Tibial nerve (tissue), 4 donors: ENCODE measurements around the gene CYP27C1. TPM values are rescaled to one million over a fixed set of nuclear protein-coding genes. Genes with fewer than 3 reads are reported as not detected.

Experiments used
- DNase-seq, 2 donors: peaks; one replicate each; pipeline ENCODE4 v3.0.0-alpha.2; 2019; ENCODE audit warnings: low spot score in 2 of 2
- H3K27ac ChIP-seq, 4 donors: fragments of 200-600 bp; sonication (generic) in 3 of 4; one replicate each; pipeline ENCODE4 v1.5.1; 2017 to 2019; ENCODE audit warnings: mild to moderate bottlenecking in 1 of 4
- H3K27me3 ChIP-seq, 2 donors: fragments of 200-600 bp; sonication (generic) in 1 of 2; one replicate each; pipeline versions ENCODE4 v1.5.1 to v1.6.0; 2017 to 2019
- H3K36me3 ChIP-seq, 3 donors: fragments of 200-600 bp; sonication (generic); one replicate each; pipeline ENCODE4 v1.5.1; 2018 to 2019
- H3K4me1 ChIP-seq, 4 donors: fragments of 200-600 bp; sonication (generic) in 3 of 4; one replicate each; pipeline ENCODE4 v1.5.1; 2017 to 2019
- H3K4me3 ChIP-seq, 4 donors: fragments of 200-600 bp; sonication (generic) in 3 of 4; one replicate each; pipeline ENCODE4 v1.5.1; 2017 to 2019; ENCODE audit warnings: mild to moderate bottlenecking in 1 of 4, moderate library complexity in 1 of 4
- H3K9me3 ChIP-seq, 4 donors: fragments of 200-600 bp; sonication (generic) in 3 of 4; one replicate each; pipeline ENCODE4 v1.5.1; 2017 to 2019
- EP300 ChIP-seq, 2 donors: sonication (generic); formaldehyde crosslinking; IDR thresholded peaks; one replicate each; pipeline ENCODE4 v1.6.1; 2017; ENCODE audit warnings: antibody characterized with exemption in 2 of 2, mild to moderate bottlenecking in 1 of 2
- POLR2A ChIP-seq, 2 donors: fragments of 450-650 bp; IDR thresholded peaks; one replicate each; pipeline ENCODE4 v1.6.1; 2017; ENCODE audit warnings: antibody characterized with exemption in 2 of 2, mild to moderate bottlenecking in 2 of 2, moderate library complexity in 2 of 2
- WGBS, 2 donors: methylation state at CpG; one replicate each; pipeline ENCODE4 v1.1.5; 2018; 5-methylcytosine and 5-hydroxymethylcytosine counted together
- total RNA-seq, 4 donors: library from RNA; depleted of rRNA; stranded (reverse); fragments of >200 nt; gene quantifications; one replicate each; pipeline ENCODE4 v1.1.0, GENCODE V29; 2016
- TF ChIP-seq, protein P1 (sequence below), 5 experiments: fragments of 200-600 bp in 3 of 5; fragments of 450-650 bp in 2 of 5; sonication (generic) in 3 of 5; IDR thresholded peaks; one replicate each; pipeline ENCODE4 v1.5.1; 2016 to 2019; ENCODE audit warnings: antibody characterized with exemption in 5 of 5, mild to moderate bottlenecking in 3 of 5, moderate library complexity in 2 of 5

The CYP27C1 gene
- total RNA-seq, 4 donors from 2014 or later: 0.42 to 1.2 (median 0.73) TPM

- WGBS, 2 donors: 95 to 96% methylated on average over 13 of the region's 13 CpGs
- Histone ChIP-seq H3K27me3 (no peaks in the 10 kb centered on the region), H3K9me3 (peaks cover 0 to 5% (median 0%) of the 10 kb centered on the region in 4 donors), H3K27ac (no peak overlapping the region), H3K4me1 (peaks cover 0 to 16% (median 4%) of the 10 kb centered on the region in 4 donors), H3K36me3 (no peaks in the 10 kb centered on the region), H3K4me3 (no peak overlapping the region)
- DNase-seq: no peak
- TF ChIP-seq POLR2A (IDR thresholded peaks at IDR 0.05): no peak
- TF ChIP-seq, protein P1, sequence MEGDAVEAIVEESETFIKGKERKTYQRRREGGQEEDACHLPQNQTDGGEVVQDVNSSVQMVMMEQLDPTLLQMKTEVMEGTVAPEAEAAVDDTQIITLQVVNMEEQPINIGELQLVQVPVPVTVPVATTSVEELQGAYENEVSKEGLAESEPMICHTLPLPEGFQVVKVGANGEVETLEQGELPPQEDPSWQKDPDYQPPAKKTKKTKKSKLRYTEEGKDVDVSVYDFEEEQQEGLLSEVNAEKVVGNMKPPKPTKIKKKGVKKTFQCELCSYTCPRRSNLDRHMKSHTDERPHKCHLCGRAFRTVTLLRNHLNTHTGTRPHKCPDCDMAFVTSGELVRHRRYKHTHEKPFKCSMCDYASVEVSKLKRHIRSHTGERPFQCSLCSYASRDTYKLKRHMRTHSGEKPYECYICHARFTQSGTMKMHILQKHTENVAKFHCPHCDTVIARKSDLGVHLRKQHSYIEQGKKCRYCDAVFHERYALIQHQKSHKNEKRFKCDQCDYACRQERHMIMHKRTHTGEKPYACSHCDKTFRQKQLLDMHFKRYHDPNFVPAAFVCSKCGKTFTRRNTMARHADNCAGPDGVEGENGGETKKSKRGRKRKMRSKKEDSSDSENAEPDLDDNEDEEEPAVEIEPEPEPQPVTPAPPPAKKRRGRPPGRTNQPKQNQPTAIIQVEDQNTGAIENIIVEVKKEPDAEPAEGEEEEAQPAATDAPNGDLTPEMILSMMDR (IDR thresholded peaks at IDR 0.05): no peak
- no peak for TF ChIP-seq EP300 (IDR thresholded peaks at IDR 0.05)
Observed at GRCh38 chr2:127191331-127192219, 28.5 kb downstream of the CYP27C1 start.

DNA sequence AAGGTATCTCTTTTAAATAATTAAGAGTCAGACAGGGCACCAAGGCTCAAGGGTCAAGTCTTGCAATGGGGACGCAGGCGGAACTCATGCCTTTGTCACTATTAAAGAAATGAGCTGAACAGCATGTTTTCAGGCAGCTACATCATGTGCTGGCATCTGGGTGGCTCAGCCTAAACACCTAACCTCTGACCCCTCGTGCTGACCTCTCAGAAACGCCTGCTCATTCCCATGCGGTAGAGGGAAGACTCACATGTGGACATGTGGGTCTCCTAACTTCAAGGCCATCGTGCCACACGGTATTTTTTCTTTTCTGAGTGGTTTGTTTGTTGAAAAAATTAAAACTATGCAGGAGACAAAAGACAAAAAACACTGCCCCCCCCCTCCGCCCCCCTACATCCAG lies 31.3 kb downstream of the CYP27C1 start:
- Histone ChIP-seq H3K27ac (no peak overlapping the region), H3K27me3 (no peaks in the 10 kb centered on the region)
- no peak for DNase-seq

GRCh38 chr2:127187831-127188230 lies 32.3 kb downstream of the CYP27C1 start:
- Histone ChIP-seq H3K27ac (no peak overlapping the region), H3K4me1 (no peaks in the 10 kb centered on the region), H3K9me3 (no peaks in the 10 kb centered on the region), H3K36me3 (no peaks in the 10 kb centered on the region), H3K27me3 (no peaks in the 10 kb centered on the region), H3K4me3 (no peak overlapping the region)
- no peak for TF ChIP-seq EP300 (IDR thresholded peaks at IDR 0.05)
- no peak for TF ChIP-seq POLR2A (IDR thresholded peaks at IDR 0.05)
- TF ChIP-seq, protein P1 (IDR thresholded peaks at IDR 0.05): no peak
- DNase-seq: no peak
- WGBS, 2 donors: 73 to 83% methylated on average over 10 of the region's 10 CpGs

More for the DNA sequence above, 31.3 kb downstream of the CYP27C1 start:
- no peaks in the 10 kb centered on the region for H3K36me3 ChIP-seq
- TF ChIP-seq, protein P1 (IDR thresholded peaks at IDR 0.05): no peak
- no peak for TF ChIP-seq POLR2A (IDR thresholded peaks at IDR 0.05)
- no peak for TF ChIP-seq EP300 (IDR thresholded peaks at IDR 0.05)
- H3K4me1 ChIP-seq: peaks cover 0 to 8% (median 2%) of the 10 kb centered on the region in 4 donors
- no peaks in the 10 kb centered on the region for H3K9me3 ChIP-seq
- no peak overlapping the region for H3K4me3 ChIP-seq
- WGBS, 2 donors: 66 to 74% methylated on average over 8 of the region's 8 CpGs

DNA sequence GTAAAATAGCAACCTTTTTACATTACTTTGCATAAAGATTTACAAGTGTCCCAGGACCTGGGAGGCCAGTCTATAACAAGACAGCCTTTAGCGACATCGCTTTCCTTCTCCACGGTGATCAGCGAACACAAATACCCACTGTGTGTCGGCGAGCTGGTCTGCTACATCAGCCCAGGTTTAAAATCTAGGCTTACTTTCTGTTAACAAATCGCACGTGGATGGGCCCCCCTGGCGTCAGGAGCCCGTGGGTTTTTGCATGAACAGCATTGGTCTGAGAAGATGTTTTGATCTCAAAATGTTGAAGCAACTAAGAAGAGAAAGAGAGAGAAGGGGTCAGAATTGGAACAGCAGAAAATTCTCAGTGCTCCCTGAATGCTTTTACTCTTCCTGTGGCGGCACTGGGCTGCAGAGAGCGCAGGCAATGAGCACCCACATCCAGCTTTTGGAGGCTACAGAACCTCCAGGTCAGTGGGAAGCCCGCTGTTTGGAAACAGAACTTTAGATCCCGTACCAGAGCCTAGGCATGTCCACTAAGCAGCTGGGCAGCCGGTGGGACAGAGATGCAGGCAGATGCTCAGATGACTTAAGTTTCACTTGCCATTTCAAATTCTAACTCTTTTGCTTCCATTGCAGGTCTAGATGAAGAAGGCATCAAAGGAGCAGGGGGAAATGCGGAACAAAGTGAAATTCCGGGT lies 32.9 kb downstream of the CYP27C1 start:
- WGBS, 2 donors: 78 to 87% methylated on average over 17 of the region's 17 CpGs
- no peak for DNase-seq

More for the DNA sequence above, 32.9 kb downstream of the CYP27C1 start:
- Histone ChIP-seq H3K36me3 (no peaks in the 10 kb centered on the region), H3K4me3 (no peak overlapping the region), H3K27ac (no peak overlapping the region), H3K4me1 (no peaks in the 10 kb centered on the region), H3K9me3 (no peaks in the 10 kb centered on the region), H3K27me3 (no peaks in the 10 kb centered on the region)
- TF ChIP-seq, protein P1 (IDR thresholded peaks at IDR 0.05): no peak
- TF ChIP-seq EP300 (IDR thresholded peaks at IDR 0.05): no peak
- no peak for TF ChIP-seq POLR2A (IDR thresholded peaks at IDR 0.05)
